ENCODE data around the gene SSBP4. TPM values are rescaled to one million over a fixed set of nuclear protein-coding genes. Genes with fewer than 3 reads are reported as not detected.
A peak's percentile ranks its signal among the peaks of the same experiment; 100 is the strongest.

SSBP4 gene
- 77.8 and 90.8 TPM in 2 replicates for total RNA-seq

- TF ChIP-seq CTCF (IDR thresholded peaks at IDR 0.05; ENCODE audit: extremely low read depth, low read depth, low read length): peak; percentile 7
- peaks cover 38% of the 10 kb centered on the region for H4K20me1 ChIP-seq (ENCODE audit: insufficient read depth, low read length)
- H3K27me3 ChIP-seq (ENCODE audit: insufficient read depth, low read length): no peaks in the 10 kb centered on the region
- no peaks in the 10 kb centered on the region for H3K9me3 ChIP-seq (ENCODE audit: low read depth, low read length)
- peak within 1 kb of the TSS; percentile 81 for H3K4me3 ChIP-seq (ENCODE audit: insufficient read depth, low read length)
- peaks cover 53% of the 10 kb centered on the region for H3K79me2 ChIP-seq (ENCODE audit: insufficient read depth, low read length)
- H3K4me1 ChIP-seq (ENCODE audit: insufficient read depth, low read length): peaks cover 54% of the 10 kb centered on the region
- DNase-seq (ENCODE audit: insufficient read length, low spot score, missing footprints): peak; percentile 99
- peak within 1 kb of the TSS; percentile 69 for H3K27ac ChIP-seq (ENCODE audit: low read depth, low read length)
- H3K4me2 ChIP-seq (ENCODE audit: insufficient read depth, low read length): peak within 1 kb of the TSS; percentile 90
- peak within 1 kb of the TSS; percentile 85 for H2AFZ ChIP-seq (ENCODE audit: low read length)
- no peaks in the 10 kb centered on the region for H3K36me3 ChIP-seq (ENCODE audit: insufficient read depth, low read length)
Measured at GRCh38 chr19:18419195-18419698, at the start of gene SSBP4. TSS of gene SSBP4 (plus strand) at chr19:18419398. CDS start at chr19:18419649, 251 bp downstream.

- no peak overlapping the region for H3K4me2 ChIP-seq (ENCODE audit: insufficient read depth, low read length)
Measured at GRCh38 chr19:18373407-18373891, 45.7 kb upstream of the SSBP4 start.

GRCh38 chr19:18373892-18374629, 45.1 kb upstream of the SSBP4 start:
- no peak for TF ChIP-seq CTCF (IDR thresholded peaks at IDR 0.05; ENCODE audit: extremely low read depth, low read depth, low read length)
- Histone ChIP-seq H3K4me3 (ENCODE audit: insufficient read depth, low read length) (no peak overlapping the region), H4K20me1 (ENCODE audit: insufficient read depth, low read length) (no peaks in the 10 kb centered on the region), H3K4me1 (ENCODE audit: insufficient read depth, low read length) (peaks cover 21% of the 10 kb centered on the region), H3K27ac (ENCODE audit: low read depth, low read length) (peak overlapping the region; percentile 98), H3K9me3 (ENCODE audit: low read depth, low read length) (no peaks in the 10 kb centered on the region), H2AFZ (ENCODE audit: low read length) (peak overlapping the region; percentile 47), H3K36me3 (ENCODE audit: insufficient read depth, low read length) (no peaks in the 10 kb centered on the region), H3K27me3 (ENCODE audit: insufficient read depth, low read length) (no peaks in the 10 kb centered on the region), H3K79me2 (ENCODE audit: insufficient read depth, low read length) (no peaks in the 10 kb centered on the region), H3K4me2 (ENCODE audit: insufficient read depth, low read length) (peak overlapping the region; percentile 39)
- DNase-seq (ENCODE audit: insufficient read length, low spot score, missing footprints): peak; percentile 99

More at GRCh38 chr19:18373407-18373891, 45.7 kb upstream of the SSBP4 start:
- Histone ChIP-seq H3K79me2 (ENCODE audit: insufficient read depth, low read length) (no peaks in the 10 kb centered on the region), H3K4me3 (ENCODE audit: insufficient read depth, low read length) (no peak overlapping the region), H3K4me1 (ENCODE audit: insufficient read depth, low read length) (peaks cover 17% of the 10 kb centered on the region), H2AFZ (ENCODE audit: low read length) (peak overlapping the region; percentile 47), H3K27me3 (ENCODE audit: insufficient read depth, low read length) (no peaks in the 10 kb centered on the region), H3K9me3 (ENCODE audit: low read depth, low read length) (no peaks in the 10 kb centered on the region), H4K20me1 (ENCODE audit: insufficient read depth, low read length) (no peaks in the 10 kb centered on the region), H3K36me3 (ENCODE audit: insufficient read depth, low read length) (no peaks in the 10 kb centered on the region), H3K27ac (ENCODE audit: low read depth, low read length) (peak overlapping the region; percentile 98)
- DNase-seq (ENCODE audit: insufficient read length, low spot score, missing footprints): no peak
- TF ChIP-seq CTCF (IDR thresholded peaks at IDR 0.05; ENCODE audit: extremely low read depth, low read depth, low read length): no peak

- Histone ChIP-seq H3K4me1 (ENCODE audit: insufficient read depth, low read length) (peaks cover 28% of the 10 kb centered on the region), H3K36me3 (ENCODE audit: insufficient read depth, low read length) (no peaks in the 10 kb centered on the region), H4K20me1 (ENCODE audit: insufficient read depth, low read length) (no peaks in the 10 kb centered on the region), H3K4me3 (ENCODE audit: insufficient read depth, low read length) (no peak overlapping the region), H3K27me3 (ENCODE audit: insufficient read depth, low read length) (no peaks in the 10 kb centered on the region), H3K4me2 (ENCODE audit: insufficient read depth, low read length) (no peak overlapping the region), H3K79me2 (ENCODE audit: insufficient read depth, low read length) (no peaks in the 10 kb centered on the region), H2AFZ (ENCODE audit: low read length) (no peak overlapping the region), H3K27ac (ENCODE audit: low read depth, low read length) (no peak overlapping the region), H3K9me3 (ENCODE audit: low read depth, low read length) (no peaks in the 10 kb centered on the region)
- no peak for TF ChIP-seq CTCF (IDR thresholded peaks at IDR 0.05; ENCODE audit: extremely low read depth, low read depth, low read length)
- no peak for DNase-seq (ENCODE audit: insufficient read length, low spot score, missing footprints)
Measured at GRCh38 chr19:18377026-18377425, 42.2 kb upstream of the SSBP4 start.
